Activated T-helper 2 cell treated with anti-CD3 and anti-CD28 coated beads, Interferon-gamma antibody, Interleukin-2, Interleukin-4, amounts not matched to agents 10 μg/mL and 5 μg/mL and 100 μg/mL, durations not matched to agents 14 hours and 24 hours and 36 hours (primary cell): ENCODE data around the gene DMXL2. TPM values are rescaled to one million over a fixed set of nuclear protein-coding genes. Genes with fewer than 3 reads are reported as not detected.

Experiments
- DNase-seq: peaks from one replicate; pipeline ENCODE4 v3.0.0; 2021; ENCODE audit warnings: low spot score
- H3K27ac Mint-ChIP-seq: one replicate; pipeline ENCODE4 v1.8.0; 2021; ENCODE audit warnings: mixed read lengths
- H3K27me3 Mint-ChIP-seq: one replicate; pipeline ENCODE4 v1.8.0; 2021; ENCODE audit warnings: low read depth, mixed read lengths
- H3K36me3 Mint-ChIP-seq: one replicate; pipeline ENCODE4 v1.8.0; 2021; ENCODE audit warnings: low read depth, mixed read lengths
- H3K4me1 Mint-ChIP-seq: one replicate; pipeline ENCODE4 v1.8.0; 2021; ENCODE audit warnings: low read depth, mixed read lengths
- H3K4me3 Mint-ChIP-seq: one replicate; pipeline ENCODE4 v1.8.0; 2021; ENCODE audit warnings: low read depth, mild to moderate bottlenecking, moderate library complexity, mixed read lengths
- H3K9me3 Mint-ChIP-seq: one replicate; pipeline ENCODE4 v1.8.0; 2021; ENCODE audit warnings: mixed read lengths
- intact Hi-C: fragments of 100-400 bp; cut with micrococcal nuclease; formaldehyde crosslinking; loops from one replicate; pipeline ENCODE4 v1.15.1; 2023
- total RNA-seq: library from RNA; stranded (reverse); gene quantifications from 2 replicates; pipeline ENCODE4 v1.2.3, GENCODE V29; 2022

The DMXL2 gene
- total RNA-seq, 1 donor from 2014 or later, result 2.6 TPM

DNA sequence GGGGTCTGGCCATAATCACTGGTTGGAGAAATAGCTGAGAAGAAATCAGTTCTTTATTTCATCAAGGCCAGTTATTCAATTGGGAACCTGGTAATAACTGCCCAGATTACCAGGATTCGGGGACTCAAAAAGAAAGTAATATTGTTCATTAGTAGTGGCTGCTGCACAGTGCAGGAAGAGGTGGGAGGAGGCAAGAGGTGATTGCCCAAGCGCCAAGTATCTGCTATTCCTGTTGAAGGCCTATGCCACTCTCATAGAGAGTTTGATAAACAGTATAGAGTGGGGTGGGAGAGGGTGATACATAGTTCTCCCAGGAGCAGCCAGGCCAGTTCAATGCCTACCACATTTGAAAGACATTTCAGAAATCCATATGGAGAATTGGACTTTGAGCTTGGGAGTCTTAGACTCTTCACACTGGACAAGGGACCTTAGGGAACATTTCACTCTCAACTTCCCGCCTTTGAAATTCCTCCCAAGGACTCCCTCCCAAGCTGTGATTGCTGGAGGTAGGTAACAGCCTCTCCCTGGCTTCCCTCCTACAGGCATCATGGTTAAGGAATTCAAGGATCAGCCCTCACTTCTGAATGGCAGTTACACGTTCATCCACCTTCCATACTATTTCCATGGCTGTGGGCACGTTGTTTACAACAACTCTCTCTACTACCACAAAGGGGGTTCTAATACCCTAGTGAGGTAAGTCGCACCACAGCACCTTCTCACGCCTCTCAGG lies 221.4 kb downstream of the DMXL2 start:
- intact Hi-C loops, result no loop called here
- no peak overlapping the region for H3K4me3 Mint-ChIP-seq
- DNase-seq, result no peak
- peaks cover 14% of the 10 kb centered on the region for H3K27me3 Mint-ChIP-seq
- H3K9me3 Mint-ChIP-seq, result no peaks in the 10 kb centered on the region
- H3K27ac Mint-ChIP-seq, result no peak overlapping the region
- no peaks in the 10 kb centered on the region for H3K4me1 Mint-ChIP-seq
- no peaks in the 10 kb centered on the region for H3K36me3 Mint-ChIP-seq

DNA sequence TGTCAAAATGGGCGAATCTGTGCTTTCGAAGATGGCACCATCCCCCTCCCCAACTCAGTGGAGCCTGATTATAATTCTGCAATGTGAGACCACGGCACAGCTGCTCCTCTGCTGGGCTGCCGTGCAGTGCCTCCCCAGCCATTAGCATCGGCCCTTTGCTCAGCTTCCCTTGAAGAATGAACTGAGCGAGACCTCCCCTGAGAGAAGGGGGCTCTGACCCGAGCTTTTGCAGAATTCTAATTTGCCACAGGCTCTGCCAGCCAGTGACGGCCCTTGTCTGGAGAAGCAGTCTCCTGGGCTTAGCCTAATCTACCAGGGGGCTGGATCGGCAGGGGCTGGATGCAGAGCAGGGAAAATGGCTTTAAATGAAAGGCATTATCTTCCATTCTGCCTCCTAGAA lies 223.9 kb downstream of the DMXL2 start:
- no peaks in the 10 kb centered on the region for H3K9me3 Mint-ChIP-seq
- H3K4me1 Mint-ChIP-seq, result no peaks in the 10 kb centered on the region
- intact Hi-C loops, result no loop called here
- no peak for DNase-seq
- no peak overlapping the region for H3K27ac Mint-ChIP-seq
- peaks cover 4% of the 10 kb centered on the region for H3K27me3 Mint-ChIP-seq
- H3K4me3 Mint-ChIP-seq, result no peak overlapping the region
- H3K36me3 Mint-ChIP-seq, result no peaks in the 10 kb centered on the region

Other genes starting within 250 kb of the DMXL2 start
- not detected in 2 replicates for gene SCG3, start 58.7 kb upstream of the DMXL2 start, total RNA-seq
- 4.0 and 5.8 TPM in 2 replicates for gene LYSMD2, start 114.9 kb upstream of the DMXL2 start, total RNA-seq
- 1.2 and 1.7 TPM in 2 replicates for gene TMOD2, start 128.8 kb upstream of the DMXL2 start, total RNA-seq
- 64.3 and 66.0 TPM in 2 replicates for gene TMOD3, start 206.9 kb upstream of the DMXL2 start, total RNA-seq